HTERT RPE-1 (cell line): ENCODE data around the gene CFAP298.

Experiments used
- in situ Hi-C: fragments of 300-500 bp; cut with MboI; formaldehyde crosslinking; loops from 4 replicates; pipeline ENCODE4 v1.14.3; 2020; ENCODE audit warnings: low sequenced_read_pairs

CFAP298 gene

GRCh38 chr21:32599526-32599925 is 12.7 kb downstream of the CFAP298 start:
- in situ Hi-C loops: loop anchor here (25.0 kb wide), 1 partner anchor 187 kb away; the partner anchor contains the start of gene EVA1C

- in situ Hi-C loops: loop anchor here (25.0 kb wide), 1 partner anchor 187 kb away; the partner anchor contains the start of gene EVA1C
These were observed 13.1 kb downstream of the CFAP298 start for GRCh38 chr21:32599091-32599490.

DNA sequence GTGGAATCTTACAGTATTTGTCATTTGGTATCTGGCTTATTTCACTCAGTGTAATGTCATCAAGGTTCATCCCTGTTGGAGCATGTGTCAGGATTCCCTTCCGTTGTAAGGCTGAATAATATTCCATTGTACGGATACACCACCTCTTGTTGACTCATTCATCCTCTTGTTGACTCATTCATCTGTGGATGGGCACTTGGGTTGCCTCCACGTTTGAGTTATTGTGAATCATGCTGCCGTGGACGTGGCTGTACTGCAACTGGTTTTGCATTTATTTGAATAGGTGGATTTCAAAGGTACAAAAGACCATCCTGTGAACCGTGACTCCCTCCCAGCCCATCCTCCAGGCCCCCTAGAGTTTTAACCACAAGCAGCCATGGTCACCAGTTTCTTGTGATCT is 15.0 kb downstream of the CFAP298 start:
- in situ Hi-C loops: loop anchor here (25.0 kb wide), 1 partner anchor 185 kb away; the partner anchor contains the start of gene EVA1C

DNA sequence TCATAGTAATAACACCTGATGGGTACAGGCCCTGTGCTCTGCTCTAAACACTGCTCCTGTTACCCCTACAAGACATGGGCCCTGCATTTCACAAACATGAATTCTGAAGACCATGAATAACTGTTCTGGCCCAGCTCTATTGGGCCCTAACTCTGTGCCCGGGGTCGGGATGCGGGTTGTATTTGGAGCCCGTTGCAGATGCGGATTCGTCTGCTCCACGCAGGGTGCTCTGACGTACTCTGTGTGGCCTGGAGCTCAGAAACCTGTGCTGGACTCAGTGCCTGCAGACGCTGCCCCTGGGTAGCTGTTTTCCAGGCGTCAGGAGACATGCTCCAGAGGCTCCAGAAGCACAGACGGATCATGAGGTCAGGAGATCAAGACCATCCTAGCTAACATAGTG is 16.7 kb downstream of the CFAP298 start:
- in situ Hi-C loops: loop anchor here (25.0 kb wide), 1 partner anchor 183 kb away; the partner anchor contains the start of gene EVA1C

GRCh38 chr21:32593690-32594089 is 18.5 kb downstream of the CFAP298 start:
- in situ Hi-C loops: loop anchor here (25.0 kb wide), 1 partner anchor 181 kb away; the partner anchor contains the start of gene EVA1C

- in situ Hi-C loops: loop anchor here (25.0 kb wide), 1 partner anchor 181 kb away; the partner anchor contains the start of gene EVA1C
These were observed 19.2 kb downstream of the CFAP298 start for GRCh38 chr21:32592929-32593502.

DNA sequence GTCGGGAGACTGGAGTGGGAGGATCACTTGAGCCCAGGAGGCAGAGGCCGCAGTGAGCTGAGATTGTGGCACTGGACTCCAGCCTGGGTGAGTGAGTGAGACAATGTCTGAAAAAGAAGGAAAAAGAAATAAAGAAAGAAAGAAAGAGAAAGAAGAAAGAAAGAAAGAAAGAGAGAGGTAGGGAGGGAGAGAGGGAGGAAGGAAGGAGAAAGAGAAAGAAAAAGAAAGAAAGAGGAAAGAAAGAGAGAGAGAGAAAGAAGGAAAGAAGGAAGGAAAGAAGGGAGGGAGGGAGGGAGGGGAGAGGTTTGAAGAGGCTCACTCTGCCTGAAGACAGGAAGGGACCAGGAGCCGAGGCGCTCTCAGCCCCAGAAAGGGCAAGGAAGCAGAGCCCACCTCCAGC is 22.0 kb downstream of the CFAP298 start:
- in situ Hi-C loops: loop anchor here (25.0 kb wide), 1 partner anchor 178 kb away; the partner anchor contains the start of gene EVA1C

GRCh38 chr21:32587651-32588050 is 24.5 kb downstream of the CFAP298 start:
- in situ Hi-C loops: loop anchor here (25.0 kb wide), 1 partner anchor 175 kb away; the partner anchor contains the start of gene EVA1C

GRCh38 chr21:32587120-32587519 is 25.1 kb downstream of the CFAP298 start:
- in situ Hi-C loops: loop anchor here (25.0 kb wide), 1 partner anchor 175 kb away; the partner anchor contains the start of gene EVA1C

DNA sequence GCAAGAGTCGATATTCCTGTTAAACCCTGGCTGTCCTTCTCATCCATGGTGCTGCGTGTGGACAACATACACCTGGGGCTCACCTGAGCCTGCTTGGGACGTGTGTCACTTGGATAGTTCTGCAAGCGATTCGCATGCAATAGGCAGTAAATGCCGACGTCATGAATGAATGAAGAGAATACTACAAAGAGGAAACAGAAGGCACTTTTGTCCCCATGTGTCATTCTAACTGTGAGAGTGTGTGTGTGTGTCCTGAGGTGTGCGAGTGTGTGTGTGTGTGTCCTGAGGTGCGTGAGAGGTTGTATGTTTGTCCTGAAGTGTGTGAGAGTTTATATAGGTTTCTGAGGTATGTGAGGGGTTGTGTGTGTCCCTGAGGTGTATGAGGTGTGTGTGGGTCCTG is 26.2 kb downstream of the CFAP298 start:
- in situ Hi-C loops: loop anchor here (25.0 kb wide), 1 partner anchor 174 kb away; the partner anchor contains the start of gene EVA1C

GRCh38 chr21:32585042-32585710 is 27.0 kb downstream of the CFAP298 start, which contains the start of gene TCP10L:
TSS of gene TCP10L (minus strand) at chr21:32585523. CDS start at chr21:32584304, 1,219 bp downstream.
- in situ Hi-C loops: loop anchor here (25.0 kb wide), 1 partner anchor 173 kb away; the partner anchor contains the start of gene EVA1C

DNA sequence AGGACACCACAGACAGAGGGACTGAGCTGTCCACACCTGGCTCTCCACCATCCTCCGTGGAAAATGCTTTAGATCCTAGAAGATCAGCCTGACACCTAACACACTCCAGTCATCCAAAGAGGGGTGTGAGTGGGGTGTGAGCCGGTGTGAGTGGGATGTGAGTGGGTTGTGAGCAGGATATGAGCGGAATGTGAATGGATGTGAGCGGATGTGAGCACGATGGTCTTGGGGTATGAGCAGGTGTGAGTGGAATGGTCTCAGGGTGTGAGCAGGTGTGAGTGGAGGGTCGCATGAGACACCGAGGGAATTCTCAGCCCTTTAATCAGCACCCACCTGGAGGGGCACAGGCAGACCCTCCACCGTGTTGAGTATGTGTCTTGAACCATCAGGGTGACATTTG is 27.7 kb downstream of the CFAP298 start:
- in situ Hi-C loops: loop anchor here (25.0 kb wide), 1 partner anchor 172 kb away; the partner anchor contains the start of gene EVA1C

DNA sequence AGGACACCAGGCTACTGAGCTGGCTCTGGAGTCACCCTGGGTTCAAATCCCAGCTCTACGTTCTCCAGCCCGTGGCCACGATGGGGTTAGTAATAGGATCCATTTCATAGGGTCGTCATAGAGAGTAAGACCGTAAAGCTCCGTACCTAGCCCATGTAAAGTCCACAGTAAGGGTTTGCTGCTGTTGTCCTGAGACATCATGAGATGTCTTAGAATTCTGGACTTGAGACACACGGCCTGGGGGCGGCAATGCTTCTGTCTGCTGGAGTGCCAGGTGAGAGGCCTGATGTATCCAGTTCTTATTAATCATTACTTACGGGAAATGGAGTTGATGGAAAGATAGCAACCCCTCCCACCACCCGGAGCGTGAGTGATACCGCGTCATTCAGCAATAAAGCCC is 30.4 kb downstream of the CFAP298 start:
- in situ Hi-C loops: loop anchor here (25.0 kb wide), 1 partner anchor 169 kb away; the partner anchor contains the start of gene EVA1C

GRCh38 chr21:32580949-32581348 is 31.2 kb downstream of the CFAP298 start:
- in situ Hi-C loops: loop anchor here (25.0 kb wide), 1 partner anchor 169 kb away; the partner anchor contains the start of gene EVA1C

DNA sequence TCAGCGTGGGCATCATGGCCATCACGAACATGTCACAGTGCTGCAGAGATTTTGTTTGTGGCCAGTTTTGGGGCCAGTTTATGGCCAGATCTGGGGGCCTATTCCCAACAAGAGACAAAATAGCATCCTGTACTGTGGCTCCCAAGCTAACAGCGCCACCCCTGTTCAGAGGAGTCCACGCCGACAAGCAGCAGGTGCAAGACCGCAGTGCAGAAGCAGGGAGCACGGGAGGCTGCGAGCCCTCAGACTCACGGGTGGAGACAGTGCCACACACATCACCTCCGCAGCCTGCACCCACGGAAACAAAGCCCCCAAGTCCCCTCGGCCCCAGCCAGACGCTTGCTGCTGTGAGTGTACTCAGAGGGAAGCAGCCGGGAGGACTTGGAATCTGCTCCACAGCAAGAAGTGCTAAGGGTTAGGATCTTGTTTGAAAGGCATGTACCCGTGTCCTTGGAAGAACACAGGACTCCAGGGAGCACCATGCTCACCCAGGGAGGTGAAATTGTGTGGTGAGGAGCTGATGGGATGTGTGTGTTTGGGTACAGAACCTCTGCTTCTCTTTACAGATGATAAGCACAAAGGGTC is 34.0 kb downstream of the CFAP298 start:
- in situ Hi-C loops: loop anchor here (25.0 kb wide), 1 partner anchor 166 kb away; the partner anchor contains the start of gene EVA1C

- in situ Hi-C loops: loop anchor here (25.0 kb wide), 1 partner anchor 164 kb away; the partner anchor contains the start of gene EVA1C
These were observed 36.2 kb downstream of the CFAP298 start for GRCh38 chr21:32576011-32576410.

DNA sequence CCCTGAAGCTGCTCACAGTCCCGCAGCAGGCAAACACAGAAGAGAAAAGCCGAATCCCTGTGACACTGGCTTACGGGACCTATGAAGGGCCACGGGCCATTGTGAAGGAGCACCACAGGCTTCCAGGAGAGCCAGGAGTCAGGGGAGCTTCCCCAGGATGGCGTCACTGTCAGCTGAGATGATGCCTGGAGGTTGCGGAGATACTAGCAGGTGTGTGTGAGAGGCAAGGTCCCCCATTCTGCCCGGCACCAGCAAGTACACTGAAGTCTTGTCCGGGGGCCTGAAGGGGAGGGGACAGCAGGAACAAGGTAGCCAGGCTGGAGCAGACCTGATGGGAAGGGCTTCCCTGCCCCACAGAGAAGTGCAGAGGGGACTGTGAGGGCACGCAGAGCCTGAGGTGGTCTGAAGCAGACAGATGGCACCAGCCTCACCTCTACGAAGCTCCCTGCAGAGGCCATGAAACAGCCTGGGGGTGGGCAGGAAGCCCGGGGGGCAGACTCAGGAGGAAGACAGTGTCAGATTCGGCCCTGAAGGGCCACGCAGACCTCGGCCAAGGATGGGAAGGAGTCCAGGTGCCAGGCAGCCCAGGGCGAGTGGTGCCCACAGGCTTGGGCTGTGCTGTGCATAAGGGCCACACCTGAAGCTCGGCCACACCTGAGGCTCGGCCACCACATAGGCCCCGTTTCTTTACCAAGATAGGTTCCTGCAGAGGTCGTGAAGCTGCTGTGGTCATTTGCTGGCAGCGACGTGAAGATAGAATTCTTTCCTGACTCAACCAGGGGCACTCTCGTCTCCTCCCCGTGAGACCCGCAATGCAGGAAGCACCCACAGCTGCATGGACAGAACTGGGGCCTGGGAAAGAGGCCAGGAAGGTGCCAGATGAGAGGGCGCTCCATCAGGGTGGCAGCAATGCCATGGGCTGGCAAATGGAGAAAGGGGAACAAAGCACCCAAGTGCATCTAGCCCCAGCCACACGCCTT is 36.9 kb downstream of the CFAP298 start:
- in situ Hi-C loops: loop anchor here (25.0 kb wide), 1 partner anchor 163 kb away; the partner anchor contains the start of gene EVA1C

DNA sequence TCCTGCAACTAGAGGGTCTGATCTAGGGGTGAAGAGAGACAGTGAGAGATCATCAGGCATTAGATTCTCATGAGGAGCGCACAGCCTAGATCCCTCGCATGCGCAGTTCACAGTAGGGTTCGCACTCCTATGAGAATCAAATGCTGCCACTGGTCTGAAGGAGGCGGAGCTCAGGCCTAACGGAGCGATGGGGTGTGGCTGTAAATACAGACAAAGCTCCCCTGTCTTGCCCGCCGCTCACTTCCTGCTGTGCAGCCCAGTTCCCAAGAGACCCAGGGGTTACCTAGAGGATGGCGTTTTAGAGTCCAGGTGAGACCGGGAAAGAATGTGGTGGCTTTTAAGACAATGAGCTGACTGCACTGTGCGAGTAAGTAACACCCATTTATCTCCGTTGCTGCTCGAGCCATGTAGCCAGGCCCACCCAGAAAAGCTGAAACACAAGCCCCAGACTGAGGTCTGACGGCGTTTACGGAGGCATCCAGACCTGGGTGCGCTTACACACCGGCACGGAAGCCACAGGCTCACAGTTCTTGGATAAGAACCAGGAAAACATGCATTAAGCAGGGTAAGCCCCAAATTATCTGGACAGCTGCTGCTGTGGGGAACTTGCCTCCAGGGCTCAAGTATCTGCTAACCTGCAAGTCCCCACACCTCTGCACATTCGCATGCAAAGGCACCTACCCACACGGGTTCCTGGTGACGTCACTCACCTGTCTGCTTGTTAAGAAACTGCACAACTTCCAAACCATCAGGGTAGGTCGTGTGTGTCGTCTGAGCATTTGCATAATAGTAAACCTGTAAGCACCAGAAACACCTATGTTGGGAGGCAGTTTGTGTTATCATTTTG is 39.4 kb downstream of the CFAP298 start:
- in situ Hi-C loops: no loop called here

DNA sequence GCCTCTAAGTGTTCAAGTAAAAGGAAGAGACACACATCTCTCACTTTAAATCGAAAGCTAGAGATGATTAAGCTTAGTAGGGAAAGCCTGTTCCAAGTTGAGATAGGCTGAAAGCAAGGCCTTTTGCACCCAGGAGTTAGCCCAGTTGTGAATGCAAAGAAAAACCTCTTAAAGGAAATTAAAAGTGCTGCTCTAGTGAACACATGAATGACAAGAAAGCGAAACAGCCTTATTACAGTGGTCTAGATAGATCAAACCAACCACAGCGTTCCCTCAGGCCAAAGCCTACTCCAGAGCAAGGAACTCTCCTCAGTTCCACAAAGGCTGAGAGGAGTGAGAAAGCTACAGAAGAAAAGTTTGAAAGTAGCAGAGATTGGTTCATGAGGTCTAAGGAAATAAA is 41.7 kb downstream of the CFAP298 start:
- in situ Hi-C loops: no loop called here
